HCT116 (cell line): ENCODE results near the gene TSPEAR. TPM values are rescaled to one million over a fixed set of nuclear protein-coding genes. Genes with fewer than 3 reads are reported as not detected.
"Not testable (repeated sequence)": the region's sequence is repeated elsewhere in the genome, so short reads cannot be mapped to it uniquely, and the experiment has no call there.

Experiments used
- ATAC-seq: fragments of 200-7000 bp; cut with Tn5 transposase; 2 replicates; pipeline ENCODE4 v1.9.1; 2020; ENCODE audit warnings: mild to moderate bottlenecking, moderate library complexity
- BruUV-seq: library from RNA; stranded (reverse); fragments of 400-500 nt; replicated peaks from 2 replicates; lab custom pipeline; 2021; lab: Mats Ljungman, UMichigan
- CTCF ChIA-PET: fragments of 300-600 bp; sonication (Branson Sonifier 250); formaldehyde crosslinking; loops from one replicate; lab custom pipeline; 2021; ENCODE audit warnings: antibody characterized with exemption; lab: Charles Lee
- POLR2A ChIA-PET: fragments of 300-600, 350-600 bp; sonication (Branson Sonifier 250); formaldehyde crosslinking; loops from one replicate; lab custom pipeline; 2021; ENCODE audit warnings: antibody characterized with exemption; lab: Charles Lee
- RAD21 ChIA-PET, 2 experiments: fragments of 300-600 bp; sonication (Branson Sonifier 250); formaldehyde crosslinking; loops; one replicate each; lab custom pipeline; 2023; ENCODE audit warnings: low total read pairs in 2 of 2; ENCODE audit not compliant: uncharacterized antibody in 2 of 2, unreplicated experiment in 2 of 2, low non-redundant PET in 1 of 2; lab: Charles Lee
- DNase-seq: peaks from one replicate; pipeline ENCODE4 v3.0.0-alpha.2; 2010; ENCODE audit warnings: low read depth, low spot score
- H2AFZ ChIP-seq: fragments of 200-600 bp; shearing (Covaris generic), sonication (generic); 2 replicates; pipeline ENCODE4 v1.6.1; 2017; ENCODE audit warnings: low read depth, mixed run types, mixed read lengths, antibody characterized with exemption, low read length; ENCODE audit not compliant: poor library complexity, severe bottlenecking
- H3K27ac ChIP-seq: 2 replicates; pipeline ENCODE4 v1.5.1; 2012; ENCODE audit warnings: low read depth, low read length
- H3K27me3 ChIP-seq: fragments of 200-600 bp; sonication (generic); 2 replicates; pipeline ENCODE4 v1.6.1; 2016; ENCODE audit warnings: mixed run types, low read length, mixed read lengths; ENCODE audit not compliant: insufficient read depth
- H3K36me3 ChIP-seq, 2 experiments: fragments of 200-500 bp in 1 of 2; fragments of 200-600 bp in 1 of 2; sonication (Bioruptor generic) in 1 of 2; sonication (generic) in 1 of 2; 2 replicates each; pipeline versions ENCODE4 v1.5.1 to v1.6.1; 2014 to 2016; ENCODE audit warnings: low read length in 2 of 2, inconsistent platforms in 1 of 2, mixed read lengths in 1 of 2, mixed run types in 1 of 2; ENCODE audit not compliant: insufficient read depth in 2 of 2, control insufficient read depth in 1 of 2
- H3K4me1 ChIP-seq, 2 experiments: fragments of 200-600 bp in 1 of 2; sonication (generic) in 1 of 2; 2 replicates each; pipeline versions ENCODE4 v1.5.1 to v1.6.1; 2012 to 2017; ENCODE audit warnings: low read length in 2 of 2, inconsistent platforms in 1 of 2, mild to moderate bottlenecking in 1 of 2, mixed read lengths in 1 of 2, mixed run types in 1 of 2, moderate library complexity in 1 of 2; ENCODE audit not compliant: insufficient read depth in 2 of 2, control insufficient read depth in 1 of 2
- H3K4me2 ChIP-seq: fragments of 200-600 bp; sonication (generic); 2 replicates; pipeline ENCODE4 v1.6.1; 2017; ENCODE audit warnings: mixed run types, low read length, mixed read lengths
- H3K4me3 ChIP-seq, 2 experiments: fragments of 200-600 bp in 1 of 2; sonication (generic) in 1 of 2; replicated peaks in 1 of 2; 2 replicates each; pipeline ENCODE4 v1.5.1; 2011 to 2016; ENCODE audit warnings: low read length in 2 of 2, control low read depth in 1 of 2, low read depth in 1 of 2, mild to moderate bottlenecking in 1 of 2, mixed read lengths in 1 of 2, mixed run types in 1 of 2
- H3K79me2 ChIP-seq: fragments of 200-600 bp; sonication (generic); 2 replicates; pipeline ENCODE4 v1.6.1; 2017; ENCODE audit warnings: mild to moderate bottlenecking, mixed run types, low read length, moderate library complexity, mixed read lengths; ENCODE audit not compliant: insufficient read depth
- H3K9ac ChIP-seq: fragments of 200-600 bp; sonication (generic); 2 replicates; pipeline ENCODE4 v1.6.1; 2016; ENCODE audit warnings: low read length, mixed read lengths
- H3K9me2 ChIP-seq: fragments of 200-600 bp; sonication (generic), shearing (Covaris generic); 2 replicates; pipeline ENCODE4 v1.6.1; 2017; ENCODE audit warnings: mixed run types, mild to moderate bottlenecking, moderate library complexity; ENCODE audit not compliant: insufficient read depth
- H3K9me3 ChIP-seq, 2 experiments: fragments of 200-500 bp in 1 of 2; fragments of 200-600 bp in 1 of 2; sonication (Bioruptor generic) in 1 of 2; sonication (generic) in 1 of 2; 2 replicates each; pipeline ENCODE4 v1.6.1; 2014 to 2017; ENCODE audit warnings: low read length in 2 of 2, mixed read lengths in 2 of 2, inconsistent platforms in 1 of 2, low read depth in 1 of 2, mild to moderate bottlenecking in 1 of 2, mixed run types in 1 of 2, moderate library complexity in 1 of 2; ENCODE audit not compliant: control insufficient read depth in 1 of 2, insufficient read depth in 1 of 2
- H4K20me1 ChIP-seq: fragments of 200-600 bp; sonication (generic), shearing (Covaris generic); 2 replicates; pipeline ENCODE4 v1.6.1; 2017; ENCODE audit warnings: mixed run types, mild to moderate bottlenecking, moderate library complexity; ENCODE audit not compliant: insufficient read depth
- intact Hi-C: fragments of 100-400 bp; cut with micrococcal nuclease; formaldehyde crosslinking; loops from 2 replicates; pipeline ENCODE4 v1.10.0; 2022
- total RNA-seq: library from RNA; stranded (reverse); gene quantifications from one replicate; pipeline ENCODE4 v1.2.1, GENCODE V29; 2021; ENCODE audit not compliant: unreplicated experiment

Gene TSPEAR
- total RNA-seq, 1 experiment from 2014 or later: not detected

- DNase-seq, H3K9me2 ChIP-seq, BruUV-seq, CTCF ChIA-PET, RAD21 ChIA-PET, intact Hi-C loops, H3K9ac ChIP-seq, POLR2A ChIA-PET, H3K4me3 ChIP-seq, H3K27ac ChIP-seq, H3K79me2 ChIP-seq, H3K36me3 ChIP-seq, H3K4me2 ChIP-seq, H4K20me1 ChIP-seq, H3K4me1 ChIP-seq, H2AFZ ChIP-seq, H3K27me3 ChIP-seq, H3K9me3 ChIP-seq, ATAC-seq: not testable (repeated sequence)
These were observed 72.7 kb downstream of the TSPEAR start for GRCh38 chr21:44638506-44639330.

GRCh38 chr21:44637851-44638348, 73.5 kb downstream of the TSPEAR start:
- CTCF ChIA-PET, H3K36me3 ChIP-seq, H4K20me1 ChIP-seq, H3K79me2 ChIP-seq, ATAC-seq, H3K4me3 ChIP-seq, H3K4me1 ChIP-seq, intact Hi-C loops, H2AFZ ChIP-seq, BruUV-seq, H3K4me2 ChIP-seq, H3K9me2 ChIP-seq, H3K9me3 ChIP-seq, H3K27ac ChIP-seq, DNase-seq, H3K27me3 ChIP-seq, POLR2A ChIA-PET, RAD21 ChIA-PET, H3K9ac ChIP-seq: not testable (repeated sequence)
